HFF-Myc (cell line): ENCODE measurements around the gene KCNIP1.

Source experiments
- DNase-seq: peaks from one replicate; pipeline ENCODE4 v3.0.0-alpha.2; 2011; ENCODE audit warnings: low read depth; ENCODE audit errors: extremely low read depth
- H3K4me3 ChIP-seq: replicated peaks from 2 replicates; pipeline ENCODE4 v1.5.1; 2011; ENCODE audit warnings: low read depth, mild to moderate bottlenecking, control low read depth, low read length
- CTCF ChIP-seq: IDR thresholded peaks from 2 replicates; pipeline ENCODE4 v1.5.1; 2012; ENCODE audit warnings: mild to moderate bottlenecking, low read depth, low read length, control low read depth; ENCODE audit errors: missing control alignments

The KCNIP1 gene

GRCh38 chr5:170719551-170719950, 215.7 kb downstream of the KCNIP1 start:
- no peak for DNase-seq
- TF ChIP-seq CTCF, result no peak
- no peak overlapping the region for H3K4me3 ChIP-seq

- no peak for TF ChIP-seq CTCF
- H3K4me3 ChIP-seq, result no peak overlapping the region
- no peak for DNase-seq
Observed at GRCh38 chr5:170720179-170720578, 216.4 kb downstream of the KCNIP1 start.

GRCh38 chr5:170720984-170721383, 217.2 kb downstream of the KCNIP1 start:
- no peak for TF ChIP-seq CTCF
- no peak overlapping the region for H3K4me3 ChIP-seq
- DNase-seq, result no peak

- H3K4me3 ChIP-seq, result no peak overlapping the region
- DNase-seq, result no peak
- no peak for TF ChIP-seq CTCF
Observed at GRCh38 chr5:170721681-170722080, 217.9 kb downstream of the KCNIP1 start.

GRCh38 chr5:170722316-170722715, 218.5 kb downstream of the KCNIP1 start:
- DNase-seq, result no peak
- no peak for TF ChIP-seq CTCF
- H3K4me3 ChIP-seq, result no peak overlapping the region

GRCh38 chr5:170731052-170731451, 227.2 kb downstream of the KCNIP1 start:
- no peak for TF ChIP-seq CTCF
- no peak for DNase-seq
- no peak overlapping the region for H3K4me3 ChIP-seq

- H3K4me3 ChIP-seq, result no peak overlapping the region
- no peak for DNase-seq
- TF ChIP-seq CTCF, result no peak
Observed at GRCh38 chr5:170732685-170733084, 228.9 kb downstream of the KCNIP1 start.
